ENCODE data around the gene MARCHF3. TPM values are rescaled to one million over a fixed set of nuclear protein-coding genes. Genes with fewer than 3 reads are reported as not detected.

The MARCHF3 gene
- total RNA-seq, 6 experiments from 2014 or later, result 0.33 to 4.3 (median 0.77) TPM

- intact Hi-C loops (cut with DNase I), result no loop called here
- Histone ChIP-seq H3K9me3 (no peaks in the 10 kb centered on the region), H3K36me3 (peaks cover 0 to 3% (median 0%) of the 10 kb centered on the region in 4 donors), H3K4me3 (no peak overlapping the region), H3K4me1 (no peaks in the 10 kb centered on the region), H3K27ac (no peak overlapping the region), H3K27me3 (no peaks in the 10 kb centered on the region)
- DNase-seq (no peak), ATAC-seq (peak in 2 of 4 donors; percentile 61 to 73)
- WGBS (ENCODE audit: insufficient coverage, low coverage, low lambda C conversion rate, missing lambda C conversion rate), result 64% methylated on average over 3 of the region's 3 CpGs
- no peak for TF ChIP-seq POLR2A (IDR thresholded peaks at IDR 0.05)
Observed at GRCh38 chr5:127041571-127041970, 11.2 kb upstream of the MARCHF3 start.

DNA sequence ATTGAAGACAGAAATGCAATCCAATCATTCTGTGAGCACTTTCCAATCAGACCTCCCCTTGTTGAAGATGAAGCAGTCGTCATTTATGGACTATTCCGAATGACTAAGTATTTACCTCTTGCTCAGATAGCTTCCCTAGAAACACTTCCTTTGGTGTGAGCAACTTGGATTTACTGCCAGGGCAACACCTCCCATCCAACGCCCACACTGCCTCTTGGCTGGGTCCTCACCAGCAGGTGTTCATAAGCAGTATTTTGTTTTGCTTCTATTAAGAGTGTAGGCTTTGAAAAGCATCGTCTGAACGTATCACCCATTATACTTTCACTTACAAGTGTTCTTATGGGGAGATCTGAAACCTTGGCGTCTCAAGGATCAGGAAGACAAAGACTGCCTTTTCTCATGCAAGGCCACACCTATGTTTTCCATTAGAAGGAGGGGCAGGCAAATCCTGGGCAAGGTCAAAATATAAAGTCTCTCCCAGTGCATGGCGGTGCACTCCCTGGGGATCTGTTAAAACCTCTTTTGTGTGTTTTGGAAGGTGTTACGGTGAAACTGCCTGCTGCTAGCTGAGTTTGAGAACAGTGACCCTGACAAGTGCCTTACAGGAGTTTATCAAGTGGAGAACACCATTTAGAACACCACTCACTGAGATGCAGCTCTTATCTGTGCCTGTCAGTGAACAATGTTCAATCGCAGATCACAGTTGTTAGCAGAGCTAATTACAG is 10.6 kb upstream of the MARCHF3 start:
- no peaks in the 10 kb centered on the region for H3K9me3 ChIP-seq
- no peaks in the 10 kb centered on the region for H3K36me3 ChIP-seq
- H3K27me3 ChIP-seq, result no peaks in the 10 kb centered on the region
- intact Hi-C loops (cut with DNase I), result no loop called here
- ATAC-seq, result no peak
- no peak overlapping the region for H3K27ac ChIP-seq
- H3K4me3 ChIP-seq, result no peak overlapping the region
- H3K4me1 ChIP-seq, result no peaks in the 10 kb centered on the region
- TF ChIP-seq POLR2A (IDR thresholded peaks at IDR 0.05), result no peak
- TF ChIP-seq, protein P1, sequence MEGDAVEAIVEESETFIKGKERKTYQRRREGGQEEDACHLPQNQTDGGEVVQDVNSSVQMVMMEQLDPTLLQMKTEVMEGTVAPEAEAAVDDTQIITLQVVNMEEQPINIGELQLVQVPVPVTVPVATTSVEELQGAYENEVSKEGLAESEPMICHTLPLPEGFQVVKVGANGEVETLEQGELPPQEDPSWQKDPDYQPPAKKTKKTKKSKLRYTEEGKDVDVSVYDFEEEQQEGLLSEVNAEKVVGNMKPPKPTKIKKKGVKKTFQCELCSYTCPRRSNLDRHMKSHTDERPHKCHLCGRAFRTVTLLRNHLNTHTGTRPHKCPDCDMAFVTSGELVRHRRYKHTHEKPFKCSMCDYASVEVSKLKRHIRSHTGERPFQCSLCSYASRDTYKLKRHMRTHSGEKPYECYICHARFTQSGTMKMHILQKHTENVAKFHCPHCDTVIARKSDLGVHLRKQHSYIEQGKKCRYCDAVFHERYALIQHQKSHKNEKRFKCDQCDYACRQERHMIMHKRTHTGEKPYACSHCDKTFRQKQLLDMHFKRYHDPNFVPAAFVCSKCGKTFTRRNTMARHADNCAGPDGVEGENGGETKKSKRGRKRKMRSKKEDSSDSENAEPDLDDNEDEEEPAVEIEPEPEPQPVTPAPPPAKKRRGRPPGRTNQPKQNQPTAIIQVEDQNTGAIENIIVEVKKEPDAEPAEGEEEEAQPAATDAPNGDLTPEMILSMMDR (IDR thresholded peaks at IDR 0.05), result no peak
- no peak for DNase-seq
- 60% methylated on average over 7 of the region's 9 CpGs for WGBS (ENCODE audit: insufficient coverage, low coverage, low lambda C conversion rate, missing lambda C conversion rate)

DNA sequence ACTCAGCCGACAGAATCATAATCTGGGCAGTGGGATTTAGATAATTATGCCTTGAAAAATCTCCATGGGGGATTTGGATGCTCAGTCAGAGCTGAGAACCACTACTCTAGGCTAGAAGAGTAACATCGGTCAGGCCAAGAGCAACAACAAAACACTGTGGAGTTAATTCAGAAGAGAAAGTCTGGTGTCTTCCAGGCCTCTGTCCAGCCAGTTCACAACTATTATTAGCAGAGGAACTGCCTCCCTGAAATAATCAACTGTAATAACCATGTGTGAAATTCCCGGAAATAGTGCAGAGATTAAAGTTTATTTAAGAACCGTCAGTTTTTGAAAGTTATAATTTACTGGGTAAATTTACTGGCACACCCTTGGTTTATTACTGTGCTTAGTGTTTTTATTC is 8.2 kb upstream of the MARCHF3 start:
- intact Hi-C loops (cut with DNase I), result no loop called here
- 64% methylated on average over 4 of the region's 4 CpGs for WGBS (ENCODE audit: insufficient coverage, low coverage, low lambda C conversion rate, missing lambda C conversion rate)
- no peak for TF ChIP-seq POLR2A (IDR thresholded peaks at IDR 0.05)
- TF ChIP-seq, protein P1 (IDR thresholded peaks at IDR 0.05), result no peak
- DNase-seq, result no peak
- Histone ChIP-seq H3K27me3 (no peaks in the 10 kb centered on the region), H3K9me3 (no peaks in the 10 kb centered on the region), H3K36me3 (no peaks in the 10 kb centered on the region), H3K27ac (no peak overlapping the region), H3K4me3 (no peak overlapping the region), H3K4me1 (no peaks in the 10 kb centered on the region)
- ATAC-seq, result peak in 3 of 4 donors; percentile 39 to 56 (median 48)

DNA sequence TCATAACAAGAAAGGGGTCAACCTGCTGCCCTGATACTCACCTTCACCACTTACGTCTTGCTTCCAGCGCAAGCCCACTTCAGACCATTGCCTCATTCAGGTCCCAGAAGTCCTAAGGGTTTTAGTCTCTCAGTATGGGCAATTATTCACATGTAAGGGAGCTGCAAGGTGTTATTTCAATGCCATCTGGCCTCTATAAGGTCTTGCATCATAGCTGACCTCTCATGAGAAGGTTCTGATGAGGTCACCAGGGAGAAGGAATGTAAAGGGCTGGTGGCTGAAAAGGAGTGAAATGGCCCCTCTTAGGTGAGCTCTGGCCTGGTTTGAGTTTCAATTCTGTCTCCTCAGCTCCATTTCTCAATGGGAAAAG is 1.5 kb upstream of the MARCHF3 start:
- no peak for DNase-seq
- Histone ChIP-seq H3K36me3 (no peaks in the 10 kb centered on the region), H3K27me3 (no peaks in the 10 kb centered on the region), H3K4me1 (peaks cover 0 to 9% (median 1%) of the 10 kb centered on the region in 4 donors), H3K9me3 (no peaks in the 10 kb centered on the region), H3K4me3 (no peak overlapping the region), H3K27ac (no peak overlapping the region)
- WGBS (ENCODE audit: insufficient coverage, low coverage, low lambda C conversion rate, missing lambda C conversion rate), result 100% methylated on average over 2 of the region's 2 CpGs
- TF ChIP-seq, protein P1 (IDR thresholded peaks at IDR 0.05), result no peak
- no peak for TF ChIP-seq POLR2A (IDR thresholded peaks at IDR 0.05)
- ATAC-seq, result no peak
- intact Hi-C loops (cut with DNase I), result no loop called here

DNA sequence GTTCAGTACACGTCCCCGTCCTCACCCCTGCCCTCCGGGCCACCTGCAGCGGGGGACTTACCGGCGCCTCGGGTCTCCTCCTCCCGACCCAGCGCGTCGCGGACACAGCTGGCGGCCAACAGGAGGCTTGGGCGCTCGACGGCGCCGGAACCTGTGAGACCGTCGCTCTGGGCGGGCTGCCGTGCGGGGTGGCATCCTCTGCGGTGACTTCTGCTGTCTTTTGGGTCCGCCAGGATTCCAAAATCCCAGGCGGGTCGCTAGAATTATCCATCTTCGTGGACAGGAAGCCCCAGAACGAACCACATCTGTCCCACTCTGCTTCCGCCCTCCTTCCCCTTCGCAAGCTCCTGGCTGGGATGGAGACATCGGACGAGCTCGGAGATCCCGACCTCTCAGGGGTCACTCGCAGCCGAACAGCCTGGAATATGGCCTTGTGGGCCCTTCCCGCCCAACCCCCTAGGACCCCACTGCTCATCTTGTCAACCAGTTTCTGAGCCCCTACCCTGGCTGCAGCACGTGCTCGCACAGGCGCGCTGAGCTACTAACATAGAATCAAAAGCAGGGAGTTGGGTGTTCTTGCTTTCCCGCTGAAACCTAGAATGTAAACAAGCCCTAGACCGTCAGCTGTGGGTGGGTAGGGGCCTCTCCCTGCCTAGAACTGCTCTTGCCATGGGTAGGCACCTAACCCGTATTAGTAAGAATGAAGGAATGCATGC is 947 bp upstream of the MARCHF3 start:
- Histone ChIP-seq H3K4me1 (peaks cover 0 to 9% (median 1%) of the 10 kb centered on the region in 4 donors), H3K36me3 (no peaks in the 10 kb centered on the region), H3K4me3 (peak overlapping the region; percentile 61 to 81 (median 75)), H3K27ac (peak overlapping the region; percentile 4 to 69 (median 51)), H3K9me3 (no peaks in the 10 kb centered on the region), H3K27me3 (no peaks in the 10 kb centered on the region)
- peak in 2 of 4 donors; percentile 5 to 6 for ATAC-seq
- WGBS (ENCODE audit: insufficient coverage, low coverage, low lambda C conversion rate, missing lambda C conversion rate), result 46% methylated on average over 9 of the region's 45 CpGs
- DNase-seq, result peak; percentile 44 to 61 (median 46)
- intact Hi-C loops (cut with DNase I), result no loop called here
- no peak for TF ChIP-seq POLR2A (IDR thresholded peaks at IDR 0.05)
- TF ChIP-seq, protein P1 (IDR thresholded peaks at IDR 0.05), result no peak

All from right lobe of liver (tissue), 6 donors.